NB4 (cell line): Measurements from ENCODE around the gene HERC3.

Source experiments
- DNase-seq: peaks from one replicate; pipeline ENCODE4 v3.0.0; 2010; ENCODE audit warnings: low read depth
- H3K4me3 ChIP-seq: one replicate; pipeline ENCODE4 v1.5.1; 2011; ENCODE audit warnings: mild to moderate bottlenecking, low read depth, low read length, moderate library complexity
- MAX ChIP-seq: IDR thresholded peaks from 2 replicates; pipeline ENCODE4 v1.6.1; 2011; ENCODE audit warnings: low read depth, low read length
- MYC ChIP-seq: IDR thresholded peaks from 2 replicates; pipeline ENCODE4 v1.6.1; 2011; ENCODE audit warnings: low read depth, low read length
- POLR2A ChIP-seq: IDR thresholded peaks from 2 replicates; pipeline ENCODE4 v1.6.1; 2011; ENCODE audit warnings: mild to moderate bottlenecking; ENCODE audit not compliant: insufficient read length; ENCODE audit errors: extremely low read depth
- TF ChIP-seq, protein P1 (sequence below): IDR thresholded peaks from one replicate; pipeline ENCODE4 v1.5.1; 2012; ENCODE audit warnings: low read depth, low read length

Gene HERC3

DNA sequence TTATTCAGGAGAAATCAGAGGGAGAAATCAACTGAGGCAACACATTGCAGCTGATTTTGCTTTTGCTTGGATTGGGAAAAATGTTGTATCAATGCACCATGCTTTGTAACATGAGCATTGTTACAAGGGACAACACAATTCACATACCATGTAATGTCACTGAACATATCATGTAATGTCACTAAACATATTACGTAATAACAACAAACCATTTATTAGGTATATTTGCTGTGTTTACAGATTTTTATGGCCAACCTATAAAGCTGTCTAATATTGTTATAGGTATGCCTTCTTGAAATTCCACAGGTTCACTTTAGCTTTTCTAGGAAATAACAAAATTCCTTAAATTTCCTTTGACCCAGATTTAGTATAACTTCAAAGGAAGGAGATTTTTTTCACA is 5.0 kb upstream of the HERC3 start:
- H3K4me3 ChIP-seq = no peak overlapping the region
- TF ChIP-seq MYC (no peak), POLR2A (no peak), MAX (no peak)
- TF ChIP-seq, protein P1, sequence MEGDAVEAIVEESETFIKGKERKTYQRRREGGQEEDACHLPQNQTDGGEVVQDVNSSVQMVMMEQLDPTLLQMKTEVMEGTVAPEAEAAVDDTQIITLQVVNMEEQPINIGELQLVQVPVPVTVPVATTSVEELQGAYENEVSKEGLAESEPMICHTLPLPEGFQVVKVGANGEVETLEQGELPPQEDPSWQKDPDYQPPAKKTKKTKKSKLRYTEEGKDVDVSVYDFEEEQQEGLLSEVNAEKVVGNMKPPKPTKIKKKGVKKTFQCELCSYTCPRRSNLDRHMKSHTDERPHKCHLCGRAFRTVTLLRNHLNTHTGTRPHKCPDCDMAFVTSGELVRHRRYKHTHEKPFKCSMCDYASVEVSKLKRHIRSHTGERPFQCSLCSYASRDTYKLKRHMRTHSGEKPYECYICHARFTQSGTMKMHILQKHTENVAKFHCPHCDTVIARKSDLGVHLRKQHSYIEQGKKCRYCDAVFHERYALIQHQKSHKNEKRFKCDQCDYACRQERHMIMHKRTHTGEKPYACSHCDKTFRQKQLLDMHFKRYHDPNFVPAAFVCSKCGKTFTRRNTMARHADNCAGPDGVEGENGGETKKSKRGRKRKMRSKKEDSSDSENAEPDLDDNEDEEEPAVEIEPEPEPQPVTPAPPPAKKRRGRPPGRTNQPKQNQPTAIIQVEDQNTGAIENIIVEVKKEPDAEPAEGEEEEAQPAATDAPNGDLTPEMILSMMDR = no peak
- no peak for DNase-seq

DNA sequence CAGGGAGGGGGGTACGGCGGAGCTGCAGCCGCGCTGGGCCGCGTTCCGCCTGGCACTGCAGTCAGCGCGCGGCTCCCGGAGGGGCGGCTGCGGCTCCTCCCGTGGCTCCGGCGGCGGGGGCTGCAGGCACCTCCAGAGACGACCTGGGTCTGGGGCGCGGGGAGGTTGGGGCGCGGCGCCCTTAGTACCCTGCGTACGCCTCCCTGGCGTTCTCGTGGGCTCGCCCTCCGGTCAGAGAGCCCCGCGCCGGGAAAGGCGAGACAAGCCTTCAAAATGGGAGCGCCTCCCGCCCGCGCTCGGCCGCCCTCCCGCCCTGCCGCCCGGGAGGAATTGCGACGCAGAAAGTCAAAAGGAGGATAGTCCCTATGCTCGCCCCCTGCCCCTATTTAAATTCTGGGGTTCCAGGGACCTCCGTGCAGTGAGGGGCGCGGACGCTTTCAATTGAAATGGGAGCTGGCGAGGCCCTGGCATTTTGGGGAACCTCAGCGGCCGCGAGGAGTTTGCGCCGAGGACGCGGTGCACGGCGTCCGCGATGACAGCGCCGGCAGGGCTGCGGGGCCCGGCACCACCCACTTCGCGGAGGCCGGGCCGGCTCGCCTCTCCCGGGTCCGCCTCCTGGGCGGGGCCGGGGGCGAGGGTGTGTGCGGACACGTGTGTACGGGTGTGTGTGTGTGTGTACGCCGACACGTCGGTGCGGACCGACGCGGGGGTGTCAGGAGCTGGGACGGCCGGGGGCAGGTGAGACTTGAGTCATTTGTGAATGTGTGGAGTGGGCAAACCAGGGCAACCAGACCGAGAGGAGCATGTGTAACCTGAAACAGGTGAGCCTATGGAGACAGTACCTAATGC is 544 bp downstream of the HERC3 start:
- DNase-seq = peak; percentile 81

GRCh38 chr4:88597970-88598660 is 5.8 kb downstream of the HERC3 start:
- DNase-seq = no peak
- TF ChIP-seq MAX = no peak
- TF ChIP-seq, protein P1 = no peak
- TF ChIP-seq POLR2A = no peak
- H3K4me3 ChIP-seq = no peak overlapping the region

More for the DNA sequence above, 544 bp downstream of the HERC3 start:
- peak overlapping the region; percentile 58 for H3K4me3 ChIP-seq
- TF ChIP-seq MAX (peak; percentile 69), MYC (no peak; the same call in 1 of the 2 replicates), POLR2A (no peak)
- TF ChIP-seq, protein P1 = no peak

GRCh38 chr4:88599298-88599697 is 7.0 kb downstream of the HERC3 start:
- DNase-seq = no peak
- TF ChIP-seq, protein P1 = no peak
- TF ChIP-seq MYC (no peak), POLR2A (no peak), MAX (no peak)
- no peak overlapping the region for H3K4me3 ChIP-seq

- TF ChIP-seq MAX (no peak), POLR2A (no peak), MYC (no peak)
- TF ChIP-seq, protein P1 = no peak
- H3K4me3 ChIP-seq = no peak overlapping the region
- no peak for DNase-seq
These were observed 7.4 kb downstream of the HERC3 start for GRCh38 chr4:88599714-88600113.
